GM12878 (cell line): ENCODE measurements around the gene AKAP12. TPM values are rescaled to one million over a fixed set of nuclear protein-coding genes. Genes with fewer than 3 reads are reported as not detected.

Experiments
- BCLAF1 ChIP-seq: fragments of 450-650 bp; IDR thresholded peaks from 2 replicates; pipeline ENCODE4 v1.6.1; 2017; ENCODE audit warnings: antibody characterized with exemption, mild to moderate bottlenecking, moderate library complexity
- GATAD2B ChIP-seq: fragments of 450-650 bp; conservative IDR thresholded peaks from 2 replicates; pipeline ENCODE4 v1.6.1; 2017; ENCODE audit warnings: low read depth, mild to moderate bottlenecking, moderate library complexity
- IKZF2 ChIP-seq, 2 experiments: fragments of 450-650 bp; IDR thresholded peaks; 2 replicates each; pipeline ENCODE4 v1.6.1; 2017; ENCODE audit warnings: mild to moderate bottlenecking in 2 of 2, moderate library complexity in 2 of 2
- IRF4 ChIP-seq: IDR thresholded peaks from 2 replicates; pipeline ENCODE4 v1.6.1; 2011; ENCODE audit warnings: low read depth, low read length
- MAX ChIP-seq: IDR thresholded peaks from 2 replicates; pipeline ENCODE4 v1.6.1; 2012; ENCODE audit warnings: low read depth, low read length, improper control_type of control experiment
- PBX3 ChIP-seq: IDR thresholded peaks from 2 replicates; pipeline ENCODE4 v1.6.1; 2011; ENCODE audit warnings: mild to moderate bottlenecking, low read depth, low read length, moderate library complexity; ENCODE audit not compliant: insufficient replicate concordance
- RCOR1 ChIP-seq: conservative IDR thresholded peaks from 2 replicates; pipeline ENCODE4 v1.6.1; 2012; ENCODE audit warnings: low read depth, low read length, improper control_type of control experiment
- SMC3 ChIP-seq: IDR thresholded peaks from 2 replicates; pipeline ENCODE4 v1.6.1; 2011; ENCODE audit warnings: low read length, improper control_type of control experiment, borderline replicate concordance
- ZBED1 ChIP-seq: IDR thresholded peaks from 2 replicates; pipeline ENCODE4 v1.6.1; 2016; ENCODE audit warnings: borderline replicate concordance
- ZNF207 ChIP-seq: fragments of 450-650 bp; IDR thresholded peaks from 2 replicates; pipeline ENCODE4 v1.6.1; 2014; ENCODE audit warnings: antibody characterized with exemption, mild to moderate bottlenecking, borderline replicate concordance
- polyA plus RNA-seq, 11 experiments: library from polyadenylated mRNA; depleted of rRNA in 4 of 11; unstranded in 6 of 11; stranded (reverse) in 5 of 11; fragments of >200 nt; fragmentation: Nextera tagmentation in 4 of 11; fragmentation: Illumina TruSeq in 1 of 11; extraction: Ambion mirVana in 4 of 11; extraction: Trizol in 1 of 11; gene quantifications; 1 replicate in 1 of 11; 2 replicates in 10 of 11; pipeline versions ENCODE4 v1.2.1 to v1.2.3, GENCODE V29; 2011 to 2016; ENCODE audit warnings: inconsistent platforms in 2 of 11, missing spikeins in 2 of 11, low read depth in 1 of 11
- total RNA-seq, 4 experiments: library from RNA; depleted of rRNA in 3 of 4; stranded (reverse); fragments of >200 nt in 3 of 4; fragmentation: Illumina TruSeq in 1 of 4; extraction: Trizol in 1 of 4; gene quantifications; 2 replicates each; pipeline versions ENCODE4 v1.2.1 to v1.2.3, GENCODE V29; 2013 to 2021

Gene AKAP12
- total and polyA plus RNA-seq, 10 of the 15 experiments (the other 5 are each of a cell fraction or from before 2014, with no cell fraction given) = under 0.01 to 0.72 (median 0.06) TPM; not detected in 4

- TF ChIP-seq MAX = no peak
- TF ChIP-seq IKZF2 (IDR thresholded peaks at IDR 0.05) = no peak
- no peak for TF ChIP-seq GATAD2B
- TF ChIP-seq ZNF207 = no peak
- no peak for TF ChIP-seq PBX3
- TF ChIP-seq SMC3 = no peak
- no peak for TF ChIP-seq ZBED1
- TF ChIP-seq IRF4 = no peak
- TF ChIP-seq BCLAF1 = no peak
- TF ChIP-seq RCOR1 = no peak
Observed at GRCh38 chr6:151257985-151258445, 18.2 kb downstream of the AKAP12 start (continued).
